ENCODE results near the gene KSR1.
"Not testable (repeated sequence)": the region's sequence is repeated elsewhere in the genome, so short reads cannot be mapped to it uniquely, and the experiment has no call there.

DNA sequence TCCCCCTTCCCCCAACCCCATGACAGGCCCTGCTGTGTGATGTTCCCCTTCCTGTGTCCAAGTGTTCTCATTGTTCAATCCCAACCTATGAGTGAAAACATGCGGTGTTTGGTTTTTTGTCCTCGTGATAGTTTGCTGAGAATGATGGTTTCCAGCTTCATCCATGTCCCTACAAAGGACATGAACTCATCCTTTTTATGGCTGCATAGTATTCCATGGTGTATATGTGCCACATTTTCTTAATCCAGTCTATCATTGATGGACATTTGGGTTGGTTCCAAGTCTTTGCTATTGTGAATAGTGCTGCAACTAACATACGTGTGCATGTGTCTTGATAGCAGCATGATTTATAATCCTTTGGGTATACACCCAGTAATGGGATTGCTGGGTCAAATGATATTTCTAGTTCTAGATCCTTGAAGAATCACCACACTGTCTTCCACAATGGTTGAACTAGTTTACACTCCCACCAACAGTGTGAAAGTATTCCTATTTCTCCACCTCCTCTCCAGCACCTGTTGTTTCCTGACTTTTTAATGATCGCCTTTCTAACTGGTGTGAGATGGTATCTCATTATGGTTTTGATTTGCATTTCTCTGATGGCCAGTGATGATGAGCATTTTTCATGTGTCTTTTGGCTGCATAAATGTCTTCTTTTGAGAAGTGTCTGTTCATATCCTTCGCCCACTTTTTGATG lies 28.9 kb upstream of the KSR1 start:
- not testable (repeated sequence) for TF ChIP-seq POLR2A, CTCF (IDR thresholded peaks at IDR 0.05)

All from Peyer's patch (tissue), 4 donors.